ENCODE measurements around the gene DLGAP3. TPM values are rescaled to one million over a fixed set of nuclear protein-coding genes. Genes with fewer than 3 reads are reported as not detected.

Gene DLGAP3
- total and polyA plus RNA-seq, 11 donors = 0.07 to 0.51 (median 0.10) TPM; not detected in 8

DNA sequence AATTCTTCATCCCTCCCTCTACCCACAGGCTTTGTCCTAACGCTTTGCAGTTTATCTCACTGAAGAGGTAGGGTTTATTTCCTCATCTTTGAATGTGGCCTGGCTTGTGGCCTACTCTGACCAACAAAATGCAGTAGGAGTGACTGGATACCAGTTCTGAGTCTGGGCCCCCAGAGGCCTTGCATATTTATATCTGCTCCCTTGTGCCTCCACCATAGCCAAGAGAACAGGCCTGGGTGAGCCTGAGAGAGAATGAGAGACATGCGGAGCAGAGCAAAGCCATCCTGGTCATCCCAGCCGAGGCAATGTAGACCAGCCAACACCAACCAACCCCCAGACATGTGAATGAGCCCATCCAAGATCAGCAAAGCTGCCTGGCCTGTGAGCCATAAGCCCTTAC is 100.2 kb downstream of the DLGAP3 start:
- 73 to 84% (median 77%) methylated on average over 2 to 3 of the region's 3 CpGs for WGBS, 4 donors
- intact Hi-C loops (cut with DNase I) = no loop called here
- Histone ChIP-seq H3K27ac (peak overlapping the region in 2 of 12 donors; percentile 17 to 35), H3K4me1 (peaks cover 0 to 64% (median 18%) of the 10 kb centered on the region in 12 donors), H3K27me3 (no peaks in the 10 kb centered on the region), H3K9me3 (no peaks in the 10 kb centered on the region), H3K36me3 (peaks cover 0 to 4% (median 0%) of the 10 kb centered on the region in 9 donors), H3K4me3 (no peak overlapping the region)
- no peak for DNase-seq
- TF ChIP-seq POLR2A (IDR thresholded peaks at IDR 0.05) = no peak
- TF ChIP-seq, protein P1, sequence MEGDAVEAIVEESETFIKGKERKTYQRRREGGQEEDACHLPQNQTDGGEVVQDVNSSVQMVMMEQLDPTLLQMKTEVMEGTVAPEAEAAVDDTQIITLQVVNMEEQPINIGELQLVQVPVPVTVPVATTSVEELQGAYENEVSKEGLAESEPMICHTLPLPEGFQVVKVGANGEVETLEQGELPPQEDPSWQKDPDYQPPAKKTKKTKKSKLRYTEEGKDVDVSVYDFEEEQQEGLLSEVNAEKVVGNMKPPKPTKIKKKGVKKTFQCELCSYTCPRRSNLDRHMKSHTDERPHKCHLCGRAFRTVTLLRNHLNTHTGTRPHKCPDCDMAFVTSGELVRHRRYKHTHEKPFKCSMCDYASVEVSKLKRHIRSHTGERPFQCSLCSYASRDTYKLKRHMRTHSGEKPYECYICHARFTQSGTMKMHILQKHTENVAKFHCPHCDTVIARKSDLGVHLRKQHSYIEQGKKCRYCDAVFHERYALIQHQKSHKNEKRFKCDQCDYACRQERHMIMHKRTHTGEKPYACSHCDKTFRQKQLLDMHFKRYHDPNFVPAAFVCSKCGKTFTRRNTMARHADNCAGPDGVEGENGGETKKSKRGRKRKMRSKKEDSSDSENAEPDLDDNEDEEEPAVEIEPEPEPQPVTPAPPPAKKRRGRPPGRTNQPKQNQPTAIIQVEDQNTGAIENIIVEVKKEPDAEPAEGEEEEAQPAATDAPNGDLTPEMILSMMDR (IDR thresholded peaks at IDR 0.05) = no peak
- ATAC-seq = no peak

DNA sequence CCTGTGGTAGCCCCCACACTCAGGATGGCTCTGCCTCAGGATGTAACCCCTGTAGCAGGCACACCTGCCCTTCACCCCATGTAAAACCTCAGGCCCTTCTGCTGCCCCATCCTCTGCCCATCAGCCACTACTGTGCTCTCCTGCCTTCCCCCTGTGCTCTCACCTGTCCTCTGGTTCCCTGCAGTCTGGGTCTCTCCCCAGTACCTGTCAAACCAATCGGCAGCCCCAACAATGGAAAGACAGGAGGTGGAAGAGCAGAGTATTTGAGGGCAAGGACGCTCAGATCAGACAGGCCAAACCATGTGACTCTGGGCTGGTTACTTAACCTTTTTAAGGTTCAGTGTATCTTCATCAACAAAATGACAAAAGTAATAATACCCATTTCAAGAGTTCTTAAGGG is 100.8 kb downstream of the DLGAP3 start:
- DNase-seq (no peak), ATAC-seq (no peak)
- Histone ChIP-seq H3K4me3 (no peak overlapping the region), H3K27me3 (no peaks in the 10 kb centered on the region), H3K27ac (peak overlapping the region in 1 of 12 donors; percentile 35), H3K9me3 (peaks cover 0 to 5% (median 0%) of the 10 kb centered on the region in 12 donors), H3K36me3 (peaks cover 0 to 4% (median 0%) of the 10 kb centered on the region in 9 donors), H3K4me1 (peaks cover 0 to 60% (median 18%) of the 10 kb centered on the region in 12 donors)
- intact Hi-C loops (cut with DNase I) = no loop called here
- WGBS, 4 donors = 81 to 94% (median 85%) methylated on average over 2 of the region's 2 CpGs
- TF ChIP-seq, protein P1 (IDR thresholded peaks at IDR 0.05) = no peak
- no peak for TF ChIP-seq POLR2A (IDR thresholded peaks at IDR 0.05)

DNA sequence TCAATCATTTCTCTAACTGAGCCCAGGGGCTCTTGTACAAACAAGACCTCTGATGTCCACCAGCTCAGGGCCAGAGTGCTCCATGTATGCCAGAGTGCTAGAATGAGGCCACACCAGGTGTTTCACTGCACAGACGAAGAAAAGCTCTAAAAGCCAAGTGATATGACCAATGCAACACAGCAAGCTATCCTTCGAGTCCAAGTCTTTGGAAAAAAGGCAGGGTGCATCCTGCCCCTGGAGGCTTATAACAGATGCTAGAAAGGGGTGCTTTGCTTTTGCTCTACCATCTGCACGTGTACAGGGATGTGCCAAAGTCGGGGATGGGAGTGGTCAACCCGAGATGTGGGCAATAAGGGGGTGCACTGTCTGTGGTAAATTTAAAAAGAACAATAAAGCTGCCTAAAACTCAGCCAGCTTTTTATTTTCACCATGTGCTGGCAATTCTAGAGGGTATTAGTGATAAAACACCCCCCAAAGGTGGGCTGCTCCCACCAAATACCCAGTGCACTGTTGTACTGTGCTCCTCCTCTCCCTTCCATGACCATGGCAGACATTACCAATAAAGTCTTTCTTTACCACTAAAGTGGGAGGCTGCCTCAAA is 102.0 kb downstream of the DLGAP3 start:
- Histone ChIP-seq H3K36me3 (peaks cover 0 to 4% (median 0%) of the 10 kb centered on the region in 9 donors), H3K4me3 (no peak overlapping the region), H3K27ac (no peak overlapping the region), H3K27me3 (no peaks in the 10 kb centered on the region), H3K4me1 (peaks cover 0 to 57% (median 18%) of the 10 kb centered on the region in 12 donors), H3K9me3 (peaks cover 0 to 10% (median 0%) of the 10 kb centered on the region in 12 donors)
- intact Hi-C loops (cut with DNase I) = no loop called here
- TF ChIP-seq POLR2A (IDR thresholded peaks at IDR 0.05) = no peak
- TF ChIP-seq, protein P1 (IDR thresholded peaks at IDR 0.05) = no peak
- DNase-seq = no peak
- WGBS, 4 donors = 88 to 92% (median 91%) methylated on average over 5 of the region's 5 CpGs
- ATAC-seq = no peak

DNA sequence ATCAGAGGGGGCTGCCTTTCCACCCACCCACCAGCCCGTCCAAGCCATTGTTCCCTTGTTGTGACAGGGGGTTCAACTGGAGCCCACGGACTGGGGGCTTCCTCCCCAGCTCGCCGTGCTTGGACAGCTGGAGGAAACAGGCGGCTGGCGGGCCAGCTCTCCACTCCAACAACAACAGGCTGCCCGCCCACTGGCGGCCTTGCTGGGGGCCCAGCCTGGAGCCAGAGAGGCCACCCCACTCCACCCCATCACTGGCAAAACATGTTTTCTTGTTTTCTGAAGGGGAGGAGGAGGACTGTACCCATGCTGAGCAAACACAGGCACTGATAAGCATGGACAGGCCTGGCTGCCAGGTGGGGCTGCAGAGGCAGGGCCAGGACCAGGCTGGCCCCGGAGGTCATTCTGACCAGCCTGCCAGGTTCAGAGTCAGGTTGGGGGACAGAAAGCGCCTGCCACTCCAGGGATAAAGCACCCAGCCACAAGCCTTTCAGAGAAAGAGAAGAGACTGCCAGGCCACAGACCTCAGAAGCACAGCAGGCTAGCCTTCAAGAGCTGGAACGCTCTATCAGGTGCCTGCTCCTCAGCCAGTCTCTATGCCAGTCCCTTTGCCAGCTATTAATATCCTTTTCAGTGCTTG is 103.9 kb downstream of the DLGAP3 start:
- Histone ChIP-seq H3K4me1 (peaks cover 0 to 50% (median 18%) of the 10 kb centered on the region in 12 donors), H3K9me3 (peaks cover 0 to 16% (median 0%) of the 10 kb centered on the region in 12 donors), H3K27me3 (no peaks in the 10 kb centered on the region), H3K27ac (peak overlapping the region in 9 of 12 donors; percentile 26 to 76 (median 64)), H3K4me3 (no peak overlapping the region), H3K36me3 (no peaks in the 10 kb centered on the region)
- TF ChIP-seq POLR2A (IDR thresholded peaks at IDR 0.05) = no peak
- TF ChIP-seq, protein P1 (IDR thresholded peaks at IDR 0.05) = peak in 1 of 12 donors; percentile 7
- DNase-seq (peak in 3 of 5 donors; percentile 31 to 42 (median 38)), ATAC-seq (peak; percentile 83 to 88 (median 86))
- intact Hi-C loops (cut with DNase I) = no loop called here
- 54 to 63% (median 59%) methylated on average over 6 to 11 of the region's 11 CpGs for WGBS, 4 donors

All from heart left ventricle (tissue), 16 donors.